HL-60 (cell line): ENCODE data around the gene ALDH4A1.

ENCODE experiments used
- DNase-seq, 2 experiments: peaks; one replicate each; pipeline ENCODE4 v3.0.0-alpha.2; 2010 to 2020; ENCODE audit warnings: low read depth in 1 of 2, low spot score in 1 of 2
- H3K27ac ChIP-seq: fragments of 250-450 bp; sonication (Bioruptor Pico); replicated peaks from 2 replicates; pipeline ENCODE4 v1.5.1; 2020; ENCODE audit warnings: mild to moderate bottlenecking, moderate library complexity
- H3K27me3 ChIP-seq: fragments of 250-450 bp; sonication (Bioruptor Pico); 2 replicates; pipeline ENCODE4 v1.5.1; 2021; ENCODE audit warnings: mild to moderate bottlenecking, moderate library complexity; ENCODE audit not compliant: insufficient read depth, poor library complexity, severe bottlenecking
- H3K4me3 ChIP-seq: replicated peaks from 2 replicates; pipeline ENCODE4 v1.5.1; 2011; ENCODE audit warnings: mild to moderate bottlenecking, control low read depth, low read length; ENCODE audit not compliant: insufficient read depth
- GABPA ChIP-seq: IDR thresholded peaks from 2 replicates; pipeline ENCODE4 v1.6.1; 2012; ENCODE audit warnings: low read depth
- POLR2AphosphoS5 ChIP-seq: IDR thresholded peaks from 2 replicates; pipeline ENCODE4 v1.6.1; 2012; ENCODE audit warnings: low read depth
- SPI1 ChIP-seq: IDR thresholded peaks from 2 replicates; pipeline ENCODE4 v1.6.1; 2012; ENCODE audit warnings: low read depth, mild to moderate bottlenecking, borderline replicate concordance
- TF ChIP-seq, protein P1 (sequence below): IDR thresholded peaks from 2 replicates; pipeline ENCODE4 v1.6.1; 2012; ENCODE audit warnings: low read depth; ENCODE audit not compliant: insufficient replicate concordance
- TF ChIP-seq, protein P2 (sequence below): IDR thresholded peaks from one replicate; pipeline ENCODE4 v1.5.1; 2011; ENCODE audit warnings: low read length, control low read depth, inconsistent platforms; ENCODE audit not compliant: insufficient read depth

The ALDH4A1 gene

DNA sequence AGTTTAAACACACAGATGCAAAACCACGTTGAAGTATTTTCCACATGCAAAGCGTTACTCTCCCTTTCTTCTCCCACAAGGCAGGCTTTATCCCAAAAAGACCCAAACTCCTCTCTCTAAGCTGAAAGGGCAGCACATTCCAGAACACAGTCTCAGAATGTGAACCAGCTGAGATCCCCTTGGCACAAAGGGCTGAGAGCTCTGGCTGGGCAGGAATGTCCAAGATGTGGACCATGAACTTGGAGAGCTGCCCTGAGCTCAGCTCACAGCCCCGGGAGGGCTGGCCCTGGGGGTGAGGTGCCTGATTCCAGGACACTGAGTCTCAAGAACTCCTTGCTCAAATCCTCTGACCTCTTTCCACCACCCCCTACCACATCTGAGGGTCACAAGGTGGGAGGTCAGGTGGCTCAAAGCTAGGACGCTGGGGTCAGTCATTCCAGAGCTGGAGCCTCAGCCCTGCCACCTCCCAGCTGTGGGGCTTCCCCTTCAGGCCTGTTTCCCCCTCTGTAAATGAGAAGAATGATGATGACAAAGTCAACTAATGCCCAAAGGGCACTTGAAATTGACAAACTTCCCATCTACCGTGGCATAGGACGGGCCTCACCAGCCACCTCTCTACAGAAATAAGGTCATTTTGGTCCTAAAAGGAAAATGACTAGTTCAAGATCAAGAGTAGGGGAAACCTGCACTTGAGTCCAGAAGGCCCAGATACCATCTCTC, 11.5 kb downstream of the ALDH4A1 start:
- H3K27me3 ChIP-seq = no peaks in the 10 kb centered on the region
- no peak overlapping the region for H3K4me3 ChIP-seq
- TF ChIP-seq, protein P1, sequence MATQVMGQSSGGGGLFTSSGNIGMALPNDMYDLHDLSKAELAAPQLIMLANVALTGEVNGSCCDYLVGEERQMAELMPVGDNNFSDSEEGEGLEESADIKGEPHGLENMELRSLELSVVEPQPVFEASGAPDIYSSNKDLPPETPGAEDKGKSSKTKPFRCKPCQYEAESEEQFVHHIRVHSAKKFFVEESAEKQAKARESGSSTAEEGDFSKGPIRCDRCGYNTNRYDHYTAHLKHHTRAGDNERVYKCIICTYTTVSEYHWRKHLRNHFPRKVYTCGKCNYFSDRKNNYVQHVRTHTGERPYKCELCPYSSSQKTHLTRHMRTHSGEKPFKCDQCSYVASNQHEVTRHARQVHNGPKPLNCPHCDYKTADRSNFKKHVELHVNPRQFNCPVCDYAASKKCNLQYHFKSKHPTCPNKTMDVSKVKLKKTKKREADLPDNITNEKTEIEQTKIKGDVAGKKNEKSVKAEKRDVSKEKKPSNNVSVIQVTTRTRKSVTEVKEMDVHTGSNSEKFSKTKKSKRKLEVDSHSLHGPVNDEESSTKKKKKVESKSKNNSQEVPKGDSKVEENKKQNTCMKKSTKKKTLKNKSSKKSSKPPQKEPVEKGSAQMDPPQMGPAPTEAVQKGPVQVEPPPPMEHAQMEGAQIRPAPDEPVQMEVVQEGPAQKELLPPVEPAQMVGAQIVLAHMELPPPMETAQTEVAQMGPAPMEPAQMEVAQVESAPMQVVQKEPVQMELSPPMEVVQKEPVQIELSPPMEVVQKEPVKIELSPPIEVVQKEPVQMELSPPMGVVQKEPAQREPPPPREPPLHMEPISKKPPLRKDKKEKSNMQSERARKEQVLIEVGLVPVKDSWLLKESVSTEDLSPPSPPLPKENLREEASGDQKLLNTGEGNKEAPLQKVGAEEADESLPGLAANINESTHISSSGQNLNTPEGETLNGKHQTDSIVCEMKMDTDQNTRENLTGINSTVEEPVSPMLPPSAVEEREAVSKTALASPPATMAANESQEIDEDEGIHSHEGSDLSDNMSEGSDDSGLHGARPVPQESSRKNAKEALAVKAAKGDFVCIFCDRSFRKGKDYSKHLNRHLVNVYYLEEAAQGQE = no peak
- TF ChIP-seq SPI1 (no peak), POLR2AphosphoS5 (no peak), GABPA (no peak)
- TF ChIP-seq, protein P2, sequence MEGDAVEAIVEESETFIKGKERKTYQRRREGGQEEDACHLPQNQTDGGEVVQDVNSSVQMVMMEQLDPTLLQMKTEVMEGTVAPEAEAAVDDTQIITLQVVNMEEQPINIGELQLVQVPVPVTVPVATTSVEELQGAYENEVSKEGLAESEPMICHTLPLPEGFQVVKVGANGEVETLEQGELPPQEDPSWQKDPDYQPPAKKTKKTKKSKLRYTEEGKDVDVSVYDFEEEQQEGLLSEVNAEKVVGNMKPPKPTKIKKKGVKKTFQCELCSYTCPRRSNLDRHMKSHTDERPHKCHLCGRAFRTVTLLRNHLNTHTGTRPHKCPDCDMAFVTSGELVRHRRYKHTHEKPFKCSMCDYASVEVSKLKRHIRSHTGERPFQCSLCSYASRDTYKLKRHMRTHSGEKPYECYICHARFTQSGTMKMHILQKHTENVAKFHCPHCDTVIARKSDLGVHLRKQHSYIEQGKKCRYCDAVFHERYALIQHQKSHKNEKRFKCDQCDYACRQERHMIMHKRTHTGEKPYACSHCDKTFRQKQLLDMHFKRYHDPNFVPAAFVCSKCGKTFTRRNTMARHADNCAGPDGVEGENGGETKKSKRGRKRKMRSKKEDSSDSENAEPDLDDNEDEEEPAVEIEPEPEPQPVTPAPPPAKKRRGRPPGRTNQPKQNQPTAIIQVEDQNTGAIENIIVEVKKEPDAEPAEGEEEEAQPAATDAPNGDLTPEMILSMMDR = no peak
- no peak overlapping the region for H3K27ac ChIP-seq
- no peak for DNase-seq

DNA sequence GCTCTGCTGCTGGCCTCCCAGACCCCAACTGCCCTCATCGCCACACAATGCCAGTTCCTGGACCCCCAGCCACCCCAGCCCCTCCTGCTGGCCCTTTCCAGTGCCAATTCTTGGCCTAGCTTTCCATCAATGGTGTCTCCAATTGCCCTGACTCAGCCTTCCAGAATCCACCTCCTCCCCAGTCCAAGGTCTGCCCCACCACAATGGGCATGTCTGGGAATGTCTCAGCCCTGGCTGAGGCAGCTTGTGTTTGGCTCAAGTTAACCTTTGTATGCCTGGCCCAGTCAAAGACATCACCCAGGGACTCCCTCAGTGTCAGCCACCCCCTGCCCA, 16.4 kb downstream of the ALDH4A1 start:
- Histone ChIP-seq H3K27me3 (no peaks in the 10 kb centered on the region), H3K27ac (no peak overlapping the region), H3K4me3 (no peak overlapping the region)
- TF ChIP-seq GABPA = no peak
- TF ChIP-seq POLR2AphosphoS5 = no peak
- TF ChIP-seq, protein P2 = no peak
- no peak for TF ChIP-seq SPI1
- DNase-seq = no peak

DNA sequence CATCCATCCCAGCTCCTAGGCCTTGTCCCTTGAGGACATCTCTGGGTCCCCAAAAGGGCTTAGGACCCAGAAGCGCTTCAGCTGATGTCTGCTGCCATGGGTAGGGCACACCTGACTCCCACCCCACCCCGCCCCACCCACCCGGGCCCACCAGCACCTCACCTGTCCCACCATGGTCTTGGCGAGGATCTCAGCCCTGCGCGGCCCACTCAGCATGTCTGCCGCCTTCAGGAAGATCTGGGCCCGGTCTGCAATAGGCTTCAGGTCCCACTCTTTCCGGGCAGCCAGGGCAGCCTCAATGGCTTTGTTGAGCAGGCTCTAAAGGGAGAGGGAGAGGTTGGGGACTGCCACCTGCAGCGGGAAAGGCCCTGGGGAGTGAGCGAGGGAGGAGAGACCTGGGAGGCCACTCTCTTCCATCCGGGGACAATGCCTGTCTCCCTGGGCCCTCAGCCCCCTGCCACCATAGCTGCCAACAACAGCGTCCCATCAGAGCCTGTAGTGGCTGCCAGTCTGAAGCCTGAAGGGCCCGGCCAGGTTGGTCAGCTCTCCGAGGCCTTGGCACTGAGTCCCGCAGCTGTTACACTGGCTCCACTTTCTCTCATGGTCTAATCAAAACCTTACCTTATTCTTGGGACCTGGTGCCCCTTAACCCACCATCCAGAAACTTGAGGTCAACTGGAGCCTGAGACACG, 16.9 kb downstream of the ALDH4A1 start:
- H3K27ac ChIP-seq = no peak overlapping the region
- TF ChIP-seq GABPA = no peak
- TF ChIP-seq, protein P1 = no peak
- TF ChIP-seq, protein P2 = no peak
- no peak for TF ChIP-seq POLR2AphosphoS5
- no peak for TF ChIP-seq SPI1
- no peak for DNase-seq
- H3K27me3 ChIP-seq = no peaks in the 10 kb centered on the region
- no peak overlapping the region for H3K4me3 ChIP-seq
